ENCODE measurements around the gene KIAA1755. TPM values are rescaled to one million over a fixed set of nuclear protein-coding genes. Genes with fewer than 3 reads are reported as not detected.
A peak's percentile ranks its signal among the peaks of the same experiment; 100 is the strongest.

Gene KIAA1755
- total RNA-seq, 6 experiments from 2014 or later: 0.06 to 2.7 (median 1.5) TPM

DNA sequence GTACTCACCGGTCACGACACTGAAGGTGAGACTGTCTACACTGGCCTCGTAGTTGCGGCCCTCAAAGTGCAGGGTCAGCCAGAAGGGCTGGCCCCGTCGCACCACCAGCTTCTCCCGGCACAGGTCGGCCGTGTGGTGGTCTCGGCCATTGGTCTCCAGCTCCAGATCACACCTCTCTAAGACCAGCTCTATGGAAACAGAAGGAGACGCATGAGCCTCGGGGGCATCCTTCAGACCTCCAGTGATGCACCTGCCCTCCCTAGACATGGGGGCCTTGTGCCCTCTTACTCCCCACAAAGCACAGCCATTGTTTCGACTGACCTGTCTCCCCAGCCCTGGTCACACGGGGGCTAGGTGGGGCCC is 99.1 kb downstream of the KIAA1755 start:
- Histone ChIP-seq H3K4me3 (no peak overlapping the region), H3K4me1 (peaks cover 0 to 54% (median 10%) of the 10 kb centered on the region in 4 donors), H3K36me3 (peaks cover 0 to 30% (median 12%) of the 10 kb centered on the region in 4 donors), H3K27ac (peak overlapping the region; percentile 18 to 67 (median 32)), H3K27me3 (no peaks in the 10 kb centered on the region), H3K9me3 (no peaks in the 10 kb centered on the region)
- TF ChIP-seq, protein P1, sequence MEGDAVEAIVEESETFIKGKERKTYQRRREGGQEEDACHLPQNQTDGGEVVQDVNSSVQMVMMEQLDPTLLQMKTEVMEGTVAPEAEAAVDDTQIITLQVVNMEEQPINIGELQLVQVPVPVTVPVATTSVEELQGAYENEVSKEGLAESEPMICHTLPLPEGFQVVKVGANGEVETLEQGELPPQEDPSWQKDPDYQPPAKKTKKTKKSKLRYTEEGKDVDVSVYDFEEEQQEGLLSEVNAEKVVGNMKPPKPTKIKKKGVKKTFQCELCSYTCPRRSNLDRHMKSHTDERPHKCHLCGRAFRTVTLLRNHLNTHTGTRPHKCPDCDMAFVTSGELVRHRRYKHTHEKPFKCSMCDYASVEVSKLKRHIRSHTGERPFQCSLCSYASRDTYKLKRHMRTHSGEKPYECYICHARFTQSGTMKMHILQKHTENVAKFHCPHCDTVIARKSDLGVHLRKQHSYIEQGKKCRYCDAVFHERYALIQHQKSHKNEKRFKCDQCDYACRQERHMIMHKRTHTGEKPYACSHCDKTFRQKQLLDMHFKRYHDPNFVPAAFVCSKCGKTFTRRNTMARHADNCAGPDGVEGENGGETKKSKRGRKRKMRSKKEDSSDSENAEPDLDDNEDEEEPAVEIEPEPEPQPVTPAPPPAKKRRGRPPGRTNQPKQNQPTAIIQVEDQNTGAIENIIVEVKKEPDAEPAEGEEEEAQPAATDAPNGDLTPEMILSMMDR (IDR thresholded peaks at IDR 0.05): no peak
- no peak for TF ChIP-seq POLR2A (IDR thresholded peaks at IDR 0.05)
- WGBS (ENCODE audit: insufficient coverage, low coverage, low lambda C conversion rate, missing lambda C conversion rate): 82% methylated on average over 5 of the region's 14 CpGs
- DNase-seq (no peak), ATAC-seq (peak in 1 of 4 donors; percentile 0)
- intact Hi-C loops (cut with DNase I): loop anchor here in 1 of 2 donors (10.0 kb wide), 1 partner anchor 97 kb away; no protein-coding TSS in a partner anchor

Other genes starting within 250 kb of the KIAA1755 start
- 10 to 100 TPM in 4 of 6 experiments, 1 to 10 TPM in 2; 8.6 to 14.3 (median 11.3) TPM for gene TTI1, start 227.3 kb downstream of the KIAA1755 start, total RNA-seq
- gene RPRD1B, start 227.0 kb downstream of the KIAA1755 start, total RNA-seq: 100 to 1,000 TPM in 1 of 6 experiments, 10 to 100 TPM in 5; 25.0 to 153 (median 37.9) TPM
- 100 to 1,000 TPM; 135 to 940 (median 474) TPM for gene TGM2, start 95.5 kb downstream of the KIAA1755 start, total RNA-seq
- gene BPI, start 43.4 kb upstream of the KIAA1755 start, total RNA-seq: 1 to 10 TPM in 1 of 6 experiments, under 1 TPM in 3, not detected in 2; 0.26 to 1.3 (median 0.60) TPM
- gene LBP, start 85.7 kb upstream of the KIAA1755 start, total RNA-seq: 1,000 to 10,000 TPM in 3 of 6 experiments, 100 to 1,000 TPM in 3; 380 to 2,142 (median 1,251) TPM
- gene SNHG17, start 174.6 kb upstream of the KIAA1755 start, total RNA-seq: 10 to 100 TPM in 2 of 6 experiments, 1 to 10 TPM in 4; 2.5 to 21.8 (median 8.5) TPM
- gene RALGAPB, start 212.1 kb upstream of the KIAA1755 start, total RNA-seq: 10 to 100 TPM in 5 of 6 experiments, 1 to 10 TPM in 1; 9.7 to 16.0 (median 12.9) TPM